HFFc6 (cell line): ENCODE measurements around the gene ZNF804A. TPM values are rescaled to one million over a fixed set of nuclear protein-coding genes. Genes with fewer than 3 reads are reported as not detected.

Experiments
- DNase-seq: peaks from one replicate; pipeline ENCODE4 v3.0.0-alpha.2; 2018
- H3K27ac Mint-ChIP-seq: 2 replicates; pipeline ENCODE4 v1.8.0; 2020; ENCODE audit warnings: mild to moderate bottlenecking, mixed read lengths
- H3K27me3 Mint-ChIP-seq: 2 replicates; pipeline ENCODE4 v1.8.0; 2021; ENCODE audit warnings: mild to moderate bottlenecking, moderate library complexity, mixed read lengths; ENCODE audit not compliant: insufficient read depth
- H3K36me3 Mint-ChIP-seq: 2 replicates; pipeline ENCODE4 v1.8.0; 2021; ENCODE audit warnings: low read depth, mixed read lengths
- H3K4me1 Mint-ChIP-seq: 2 replicates; pipeline ENCODE4 v1.8.0; 2020; ENCODE audit warnings: low read depth, mixed read lengths
- H3K4me3 Mint-ChIP-seq: 2 replicates; pipeline ENCODE4 v1.8.0; 2020; ENCODE audit warnings: mild to moderate bottlenecking, moderate library complexity, mixed read lengths
- H3K9me3 Mint-ChIP-seq: 2 replicates; pipeline ENCODE4 v1.8.0; 2020; ENCODE audit warnings: mild to moderate bottlenecking, mixed read lengths
- total RNA-seq, 6 experiments: library from RNA; stranded (reverse); fragmentation: NEBNext Ultra II Directional; extraction: Animal tissue kit (Norgen Biotek cat#: 25700); gene quantifications; 2 replicates in 1 of 6; 3 replicates in 5 of 6; pipeline ENCODE4 v1.2.3, GENCODE V29; 2021
- TF ChIP-seq, protein P1 (sequence below): fragments of 200-600 bp; sonication (generic); IDR thresholded peaks from 2 replicates; pipeline ENCODE4 v1.5.0; 2021; ENCODE audit warnings: antibody characterized with exemption, mild to moderate bottlenecking

ZNF804A gene
- total RNA-seq, 6 experiments from 2014 or later, result 0.03 to 0.13 (median 0.05) TPM; not detected in 1

DNA sequence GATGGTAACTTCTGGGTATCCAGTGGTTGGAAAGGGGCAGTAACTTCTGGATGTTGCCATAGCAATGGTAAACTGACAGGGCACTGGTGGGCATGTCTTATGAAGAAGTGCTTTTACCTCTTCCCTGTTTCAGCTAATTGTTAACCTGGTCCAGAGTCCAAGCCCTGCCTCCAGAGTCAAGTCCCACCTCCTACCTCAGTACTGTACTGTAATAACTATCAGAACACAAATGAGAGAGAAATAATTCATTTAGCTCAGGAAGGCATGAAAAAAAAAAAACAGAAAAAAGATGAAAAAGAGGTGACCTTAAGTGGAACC lies 237.0 kb downstream of the ZNF804A start:
- H3K4me1 Mint-ChIP-seq, result no peaks in the 10 kb centered on the region
- H3K27ac Mint-ChIP-seq, result no peak overlapping the region
- TF ChIP-seq, protein P1, sequence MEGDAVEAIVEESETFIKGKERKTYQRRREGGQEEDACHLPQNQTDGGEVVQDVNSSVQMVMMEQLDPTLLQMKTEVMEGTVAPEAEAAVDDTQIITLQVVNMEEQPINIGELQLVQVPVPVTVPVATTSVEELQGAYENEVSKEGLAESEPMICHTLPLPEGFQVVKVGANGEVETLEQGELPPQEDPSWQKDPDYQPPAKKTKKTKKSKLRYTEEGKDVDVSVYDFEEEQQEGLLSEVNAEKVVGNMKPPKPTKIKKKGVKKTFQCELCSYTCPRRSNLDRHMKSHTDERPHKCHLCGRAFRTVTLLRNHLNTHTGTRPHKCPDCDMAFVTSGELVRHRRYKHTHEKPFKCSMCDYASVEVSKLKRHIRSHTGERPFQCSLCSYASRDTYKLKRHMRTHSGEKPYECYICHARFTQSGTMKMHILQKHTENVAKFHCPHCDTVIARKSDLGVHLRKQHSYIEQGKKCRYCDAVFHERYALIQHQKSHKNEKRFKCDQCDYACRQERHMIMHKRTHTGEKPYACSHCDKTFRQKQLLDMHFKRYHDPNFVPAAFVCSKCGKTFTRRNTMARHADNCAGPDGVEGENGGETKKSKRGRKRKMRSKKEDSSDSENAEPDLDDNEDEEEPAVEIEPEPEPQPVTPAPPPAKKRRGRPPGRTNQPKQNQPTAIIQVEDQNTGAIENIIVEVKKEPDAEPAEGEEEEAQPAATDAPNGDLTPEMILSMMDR, result no peak
- peaks cover 22% of the 10 kb centered on the region for H3K9me3 Mint-ChIP-seq
- no peak for DNase-seq
- H3K4me3 Mint-ChIP-seq, result no peak overlapping the region
- H3K27me3 Mint-ChIP-seq, result no peaks in the 10 kb centered on the region
- no peaks in the 10 kb centered on the region for H3K36me3 Mint-ChIP-seq

DNA sequence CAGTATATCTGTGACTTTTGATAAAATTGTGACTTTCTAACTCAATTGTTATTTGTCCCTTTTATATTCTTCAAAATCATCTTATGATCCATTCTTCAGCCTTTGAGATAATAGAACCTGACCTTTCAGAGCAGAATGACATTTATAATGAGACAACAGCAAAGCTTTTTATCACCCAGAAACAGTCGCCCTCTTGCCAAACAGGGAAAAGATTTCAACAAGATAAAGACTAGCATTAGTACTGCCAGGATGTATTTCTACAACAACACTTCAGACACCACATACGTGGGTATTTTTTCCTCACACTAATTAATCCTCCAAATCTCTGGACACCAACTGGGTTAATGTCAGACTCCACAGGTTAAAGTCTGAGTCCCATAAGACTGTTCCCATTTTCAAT lies 249.0 kb downstream of the ZNF804A start:
- Mint-ChIP-seq H3K27me3 (no peaks in the 10 kb centered on the region), H3K27ac (no peak overlapping the region), H3K4me1 (no peaks in the 10 kb centered on the region), H3K4me3 (no peak overlapping the region), H3K36me3 (no peaks in the 10 kb centered on the region), H3K9me3 (peaks cover 36% of the 10 kb centered on the region)
- TF ChIP-seq, protein P1, result no peak
- DNase-seq, result no peak

DNA sequence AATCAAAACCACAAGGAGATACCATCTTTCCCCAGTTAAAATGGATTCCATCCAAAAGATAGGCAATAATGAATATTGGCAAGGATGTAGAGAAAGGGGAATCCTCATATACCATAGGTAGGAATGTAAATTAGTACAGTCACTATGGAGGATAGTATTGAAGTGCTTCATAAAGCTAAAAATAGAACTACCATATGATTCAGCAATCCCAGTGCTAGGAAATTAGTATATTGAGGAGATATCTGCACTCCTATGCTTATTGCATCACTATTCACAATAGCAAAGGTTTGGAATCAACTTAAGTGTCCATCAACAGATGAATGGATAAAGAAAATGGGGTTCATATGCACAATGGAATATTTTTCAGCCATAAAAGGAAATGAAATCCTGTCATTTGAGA lies 251.2 kb downstream of the ZNF804A start:
- H3K4me1 Mint-ChIP-seq, result no peaks in the 10 kb centered on the region
- no peaks in the 10 kb centered on the region for H3K27me3 Mint-ChIP-seq
- no peak overlapping the region for H3K27ac Mint-ChIP-seq
- H3K36me3 Mint-ChIP-seq, result no peaks in the 10 kb centered on the region
- TF ChIP-seq, protein P1, result no peak
- H3K9me3 Mint-ChIP-seq, result peaks cover 30% of the 10 kb centered on the region
- no peak overlapping the region for H3K4me3 Mint-ChIP-seq
- DNase-seq, result no peak

DNA sequence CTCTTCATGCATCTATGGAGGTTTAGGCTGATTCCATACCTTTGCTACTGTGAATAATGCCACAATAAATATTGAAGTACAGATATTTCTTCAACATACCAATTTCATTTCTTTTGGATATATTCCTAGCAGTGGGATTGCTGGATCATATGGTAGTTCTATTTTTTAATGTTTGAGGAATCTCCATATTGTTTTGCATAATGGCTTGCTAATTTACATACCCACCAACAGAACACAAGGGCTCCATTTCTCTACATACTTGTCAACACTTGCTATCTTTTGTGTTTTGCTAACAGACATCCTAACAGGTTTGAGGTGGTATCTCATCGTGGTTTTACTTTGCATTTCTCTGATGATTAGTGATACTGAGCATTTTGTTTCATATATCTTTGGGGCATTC lies 253.2 kb downstream of the ZNF804A start:
- TF ChIP-seq, protein P1, result no peak
- Mint-ChIP-seq H3K4me3 (no peak overlapping the region), H3K27me3 (no peaks in the 10 kb centered on the region), H3K27ac (no peak overlapping the region), H3K9me3 (peaks cover 23% of the 10 kb centered on the region), H3K36me3 (no peaks in the 10 kb centered on the region), H3K4me1 (no peaks in the 10 kb centered on the region)
- no peak for DNase-seq

DNA sequence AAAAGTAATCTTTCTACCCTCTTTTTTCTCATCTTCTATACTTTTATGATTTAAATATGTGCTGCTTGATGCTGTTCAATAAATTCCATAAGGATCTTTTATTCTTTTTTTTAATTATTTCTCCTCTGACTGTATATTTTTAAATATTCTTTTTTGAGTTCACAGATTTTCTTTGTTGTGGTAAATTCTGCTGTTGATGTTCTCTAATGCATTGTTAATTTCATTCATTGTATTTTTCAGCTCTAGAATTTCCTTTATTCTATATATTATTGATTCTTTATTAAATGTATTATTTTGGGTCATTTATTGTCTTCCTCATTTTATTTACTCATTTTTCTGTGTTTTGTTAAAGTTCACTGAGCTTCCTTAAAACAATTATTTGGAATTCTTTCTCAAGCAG lies 260.9 kb downstream of the ZNF804A start:
- Mint-ChIP-seq H3K4me1 (no peaks in the 10 kb centered on the region), H3K27ac (no peak overlapping the region), H3K4me3 (no peak overlapping the region), H3K36me3 (no peaks in the 10 kb centered on the region), H3K27me3 (no peaks in the 10 kb centered on the region), H3K9me3 (peaks cover 26% of the 10 kb centered on the region)
- TF ChIP-seq, protein P1, result no peak
- DNase-seq, result no peak

DNA sequence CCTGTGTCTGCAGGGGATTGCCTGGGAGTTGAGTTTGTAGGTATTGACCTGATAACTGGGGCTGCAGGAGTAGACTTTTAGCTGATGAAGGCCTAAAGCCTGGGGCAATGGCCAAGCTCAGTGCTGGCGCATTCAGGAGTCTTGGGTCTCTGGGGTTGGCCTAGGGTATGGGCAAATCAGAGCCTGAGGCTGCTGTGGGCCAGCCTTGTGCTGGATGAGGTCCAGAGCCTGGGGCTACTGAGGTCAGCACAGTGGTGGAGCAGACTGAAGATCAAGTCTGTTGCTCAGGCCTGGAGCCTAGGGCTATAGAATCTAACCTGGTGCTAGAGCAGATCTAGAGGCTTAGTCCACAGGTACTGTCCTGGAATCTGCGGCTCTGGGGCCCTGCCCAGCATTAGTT lies 262.4 kb downstream of the ZNF804A start:
- Mint-ChIP-seq H3K9me3 (peaks cover 26% of the 10 kb centered on the region), H3K4me1 (no peaks in the 10 kb centered on the region), H3K27me3 (no peaks in the 10 kb centered on the region), H3K36me3 (no peaks in the 10 kb centered on the region), H3K4me3 (no peak overlapping the region), H3K27ac (no peak overlapping the region)
- TF ChIP-seq, protein P1, result no peak
- no peak for DNase-seq
